DOHH2 (cell line): Measurements from ENCODE around the gene RBMXL3.
A peak's percentile ranks its signal among the peaks of the same experiment; 100 is the strongest.

Source experiments
- H3F3A ChIP-seq: fragments of 200-600 bp; sonication (generic), shearing (Covaris generic); 2 replicates; pipeline ENCODE4 v1.6.0; 2016; ENCODE audit warnings: antibody characterized with exemption, mild to moderate bottlenecking; ENCODE audit not compliant: control insufficient read depth, insufficient read depth
- H3K27ac ChIP-seq: fragments of 200-600 bp; sonication (generic); 2 replicates; pipeline ENCODE4 v1.5.1; 2014; ENCODE audit warnings: low read depth, mild to moderate bottlenecking, low read length, moderate library complexity
- H3K27me3 ChIP-seq: fragments of 200-600 bp; sonication (generic); 2 replicates; pipeline ENCODE4 v1.6.1; 2014; ENCODE audit warnings: mild to moderate bottlenecking, low read length, mixed read lengths; ENCODE audit not compliant: control insufficient read depth
- H3K36me3 ChIP-seq: fragments of 200-600 bp; sonication (generic); 2 replicates; pipeline ENCODE4 v1.6.1; 2014; ENCODE audit warnings: mild to moderate bottlenecking, low read length, moderate library complexity, mixed read lengths; ENCODE audit not compliant: control insufficient read depth
- H3K4me1 ChIP-seq: fragments of 200-600 bp; sonication (generic); 2 replicates; pipeline ENCODE4 v1.6.1; 2014; ENCODE audit warnings: mild to moderate bottlenecking, low read length, mixed read lengths; ENCODE audit not compliant: control insufficient read depth
- H3K4me2 ChIP-seq: fragments of 200-600 bp; sonication (generic); 2 replicates; pipeline ENCODE4 v1.6.0; 2014; ENCODE audit warnings: mild to moderate bottlenecking, low read length, moderate library complexity
- H3K4me3 ChIP-seq: fragments of 200-600 bp; sonication (generic); 2 replicates; pipeline ENCODE4 v1.5.1; 2014; ENCODE audit warnings: mild to moderate bottlenecking, low read length, mixed read lengths
- H3K79me2 ChIP-seq: fragments of 200-600 bp; sonication (generic); 2 replicates; pipeline ENCODE4 v1.6.1; 2014; ENCODE audit warnings: mild to moderate bottlenecking, low read length, mixed read lengths; ENCODE audit not compliant: control insufficient read depth
- H3K9me2 ChIP-seq: fragments of 200-600 bp; sonication (generic); replicated peaks from 2 replicates; pipeline ENCODE4 v1.6.1; 2014; ENCODE audit warnings: mild to moderate bottlenecking, low read length, mixed read lengths; ENCODE audit not compliant: control insufficient read depth
- H3K9me3 ChIP-seq: fragments of 200-600 bp; sonication (generic); 2 replicates; pipeline ENCODE4 v1.6.1; 2014; ENCODE audit warnings: antibody characterized with exemption, low read length, mixed read lengths; ENCODE audit not compliant: control insufficient read depth, insufficient read depth
- H4K20me1 ChIP-seq: fragments of 200-600 bp; sonication (generic); 2 replicates; pipeline ENCODE4 v1.6.0; 2014; ENCODE audit warnings: low read depth, mild to moderate bottlenecking, antibody characterized with exemption, low read length, moderate library complexity; ENCODE audit not compliant: control insufficient read depth, insufficient read depth
- CTCF ChIP-seq: fragments of 200-600 bp; sonication (generic); IDR thresholded peaks from one replicate; pipeline ENCODE4 v1.5.1; 2014; ENCODE audit warnings: antibody characterized with exemption, mild to moderate bottlenecking, low read depth, low read length; ENCODE audit not compliant: poor library complexity, severe bottlenecking
- EZH2phosphoT487 ChIP-seq: fragments of 200-600 bp; sonication (generic); IDR thresholded peaks from 2 replicates; pipeline ENCODE4 v1.6.1; 2017; ENCODE audit warnings: borderline replicate concordance, mild to moderate bottlenecking, antibody characterized with exemption, low read length, moderate library complexity, mixed read lengths

Gene RBMXL3

DNA sequence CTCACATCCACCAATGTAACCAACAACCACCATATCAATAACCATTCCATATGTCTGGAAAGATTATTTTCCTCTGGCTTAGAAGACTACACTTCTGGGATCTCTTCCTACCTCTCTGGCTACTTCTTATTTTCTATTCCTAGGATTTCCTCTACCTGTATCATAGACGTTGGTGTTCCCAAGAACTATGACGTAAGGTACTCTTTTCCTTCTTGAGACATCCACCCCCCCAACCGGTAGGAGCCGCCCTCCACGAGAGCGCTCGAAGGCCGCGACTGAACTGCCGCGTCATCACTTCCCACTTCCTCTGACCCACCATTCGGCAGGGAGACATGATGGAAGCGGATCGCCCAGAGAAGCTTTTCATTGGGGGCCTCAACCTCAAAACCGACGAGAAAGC is at the start of gene RBMXL3:
TSS of gene RBMXL3 (plus strand) at position 301 of the 400 bp plus-strand sequence. CDS start at position 333, 32 bp downstream.
- Histone ChIP-seq H3K4me1 (no peaks in the 10 kb centered on the region), H3K36me3 (no peaks in the 10 kb centered on the region), H3K27ac (no peak within 1 kb of the TSS), H3K9me2 (no peaks in the 10 kb centered on the region), H3K4me3 (no peak within 1 kb of the TSS), H3F3A (no peaks in the 10 kb centered on the region), H3K79me2 (no peaks in the 10 kb centered on the region), H3K27me3 (no peaks in the 10 kb centered on the region), H3K4me2 (no peak within 1 kb of the TSS), H3K9me3 (no peaks in the 10 kb centered on the region), H4K20me1 (no peaks in the 10 kb centered on the region)
- TF ChIP-seq EZH2phosphoT487 (no peak), CTCF (no peak)

DNA sequence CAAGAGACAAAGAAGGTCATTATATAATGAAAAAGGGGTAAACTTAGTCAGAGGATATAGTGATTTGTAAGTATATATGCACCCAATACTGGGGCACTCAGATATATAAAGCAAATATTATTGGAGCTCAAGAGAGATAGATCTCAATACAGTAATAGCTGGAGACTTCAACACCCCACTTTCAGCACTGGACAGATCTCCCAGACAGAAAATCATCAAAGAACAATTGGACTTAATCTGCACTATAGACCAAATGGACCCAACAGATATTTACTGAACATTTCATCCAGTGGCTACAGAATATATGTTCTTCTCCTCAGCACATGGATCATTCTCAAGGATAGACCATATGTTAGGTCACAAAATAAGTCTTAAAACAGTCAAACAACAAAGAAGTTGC is 47.2 kb upstream of the RBMXL3 start:
- H3F3A ChIP-seq = no peaks in the 10 kb centered on the region
- H3K4me2 ChIP-seq = no peak overlapping the region
- TF ChIP-seq CTCF = no peak
- TF ChIP-seq EZH2phosphoT487 = no peak
- no peaks in the 10 kb centered on the region for H4K20me1 ChIP-seq
- H3K27me3 ChIP-seq = no peaks in the 10 kb centered on the region
- no peaks in the 10 kb centered on the region for H3K79me2 ChIP-seq
- H3K27ac ChIP-seq = no peak overlapping the region
- no peaks in the 10 kb centered on the region for H3K9me3 ChIP-seq
- H3K9me2 ChIP-seq = no peaks in the 10 kb centered on the region
- no peak overlapping the region for H3K4me3 ChIP-seq
- no peaks in the 10 kb centered on the region for H3K4me1 ChIP-seq
- no peaks in the 10 kb centered on the region for H3K36me3 ChIP-seq

- Histone ChIP-seq H3K4me2 (no peak overlapping the region), H3K9me2 (no peaks in the 10 kb centered on the region), H3K27ac (no peak overlapping the region), H3K4me3 (no peak overlapping the region), H3K79me2 (no peaks in the 10 kb centered on the region), H3K9me3 (no peaks in the 10 kb centered on the region), H3F3A (no peaks in the 10 kb centered on the region), H3K27me3 (no peaks in the 10 kb centered on the region), H4K20me1 (no peaks in the 10 kb centered on the region), H3K4me1 (no peaks in the 10 kb centered on the region), H3K36me3 (no peaks in the 10 kb centered on the region)
- TF ChIP-seq CTCF (peak; percentile 24), EZH2phosphoT487 (no peak)
Measured at GRCh38 chrX:115147220-115147619, 42.0 kb upstream of the RBMXL3 start.

GRCh38 chrX:115173181-115173580 is 16.0 kb upstream of the RBMXL3 start:
- Histone ChIP-seq H3K79me2 (no peaks in the 10 kb centered on the region), H3K9me2 (no peaks in the 10 kb centered on the region), H3F3A (no peaks in the 10 kb centered on the region), H3K4me2 (no peak overlapping the region), H3K9me3 (no peaks in the 10 kb centered on the region), H3K27ac (no peak overlapping the region), H3K36me3 (no peaks in the 10 kb centered on the region), H3K4me3 (no peak overlapping the region), H3K27me3 (no peaks in the 10 kb centered on the region), H3K4me1 (no peaks in the 10 kb centered on the region), H4K20me1 (no peaks in the 10 kb centered on the region)
- no peak for TF ChIP-seq CTCF
- TF ChIP-seq EZH2phosphoT487 = no peak
